Effector CD8-positive, alpha-beta T cell (primary cell): ENCODE results near the gene CLASP1.
"Not testable (repeated sequence)": the region's sequence is repeated elsewhere in the genome, so short reads cannot be mapped to it uniquely, and the experiment has no call there.

ENCODE experiments used
- DNase-seq: peaks from one replicate; lab custom pipeline; 2025; lab: John Stamatoyannopoulos, UW

CLASP1 gene

DNA sequence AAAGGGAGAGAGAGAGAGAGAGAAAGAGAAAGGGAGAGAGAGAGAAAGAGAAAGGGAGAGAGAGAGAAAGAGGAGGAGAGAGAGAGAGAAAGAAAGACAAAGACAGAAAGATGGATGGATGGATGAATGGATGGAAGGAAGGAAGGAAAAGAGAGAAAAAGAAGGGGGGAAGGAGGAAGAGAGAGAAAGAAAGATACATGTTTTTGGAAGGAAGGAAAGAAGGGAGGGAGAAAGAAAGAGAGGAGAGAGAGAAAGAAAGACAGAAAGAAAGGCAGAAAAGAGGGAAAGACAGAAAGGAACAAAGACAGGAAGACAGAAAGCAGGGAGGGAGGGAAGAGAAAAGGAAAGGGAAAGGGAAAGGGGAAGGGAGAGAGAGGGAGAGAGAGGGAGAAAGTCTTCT lies 67.0 kb downstream of the CLASP1 start:
- DNase-seq: no peak

- no peak for DNase-seq
These were observed 70.0 kb downstream of the CLASP1 start for GRCh38 chr2:121579309-121579708.

DNA sequence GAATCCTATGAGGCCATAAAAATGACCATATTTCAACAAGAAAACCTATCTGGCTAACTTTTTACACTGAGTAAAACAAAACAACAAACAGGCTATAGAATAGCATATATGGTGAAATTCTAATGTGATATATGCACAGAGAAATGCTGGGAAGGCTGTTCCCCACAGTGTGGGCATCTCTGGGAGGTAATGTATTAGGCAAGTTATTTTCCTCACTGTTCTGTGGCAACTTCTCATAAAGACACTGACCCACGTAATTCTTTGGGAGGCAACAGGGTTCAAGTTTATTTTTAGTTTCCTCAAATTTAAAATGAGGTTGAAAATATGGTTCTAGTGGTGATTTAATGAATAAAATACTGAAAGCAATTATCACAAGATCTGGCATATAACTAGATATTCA lies 71.9 kb downstream of the CLASP1 start:
- DNase-seq: no peak

- no peak for DNase-seq
These were observed 73.0 kb downstream of the CLASP1 start for GRCh38 chr2:121576263-121576662.

DNA sequence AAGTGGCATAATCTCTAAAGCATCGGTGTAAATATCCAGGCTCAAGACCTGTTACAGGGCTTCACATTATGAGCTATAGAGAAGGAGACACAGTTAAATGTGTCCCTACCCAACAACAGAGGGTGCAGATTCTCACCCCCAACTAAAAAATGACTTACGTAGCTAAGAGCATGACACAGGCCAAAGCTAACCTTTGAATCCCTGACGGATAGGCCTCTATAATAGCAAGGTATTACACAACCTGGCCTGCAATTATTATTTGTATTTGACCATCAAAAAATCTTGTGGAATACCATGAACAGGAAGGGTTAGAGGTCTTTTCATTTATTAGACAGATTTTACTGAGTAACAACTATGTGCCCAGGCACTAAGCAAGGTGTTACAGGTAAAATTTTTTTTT lies 73.5 kb downstream of the CLASP1 start:
- no peak for DNase-seq

GRCh38 chr2:121570667-121571055 lies 78.6 kb downstream of the CLASP1 start:
- no peak for DNase-seq

DNA sequence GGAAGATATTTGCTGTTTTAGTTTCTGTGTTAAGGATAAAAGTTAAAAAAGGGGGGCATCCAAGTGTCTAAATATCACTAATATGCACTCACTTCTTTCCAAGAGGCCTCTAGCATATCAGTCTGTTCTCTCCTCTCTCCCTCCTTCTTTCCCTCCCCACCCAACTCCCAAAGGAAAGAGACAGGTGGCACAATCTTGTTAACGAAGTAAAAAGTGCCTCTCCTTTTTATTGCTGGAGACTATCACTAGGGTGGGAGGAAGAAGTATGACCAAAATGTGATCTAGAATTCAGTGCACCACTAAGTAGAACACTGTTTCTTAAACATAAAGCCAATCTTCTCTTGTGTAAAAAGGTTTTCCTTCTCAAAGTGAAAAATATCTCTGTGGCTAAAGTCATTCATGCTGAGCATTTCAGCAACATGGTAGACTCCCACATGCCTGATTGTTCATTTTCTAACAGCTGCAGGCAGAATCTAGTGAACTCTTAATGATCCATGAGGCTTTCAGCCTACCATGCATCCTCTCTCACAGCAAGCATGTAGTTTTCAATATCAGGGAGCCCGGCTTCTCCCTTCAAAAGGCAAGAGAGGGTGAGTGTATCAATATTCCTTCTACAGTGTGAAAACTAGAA lies 79.1 kb downstream of the CLASP1 start:
- DNase-seq: no peak

DNA sequence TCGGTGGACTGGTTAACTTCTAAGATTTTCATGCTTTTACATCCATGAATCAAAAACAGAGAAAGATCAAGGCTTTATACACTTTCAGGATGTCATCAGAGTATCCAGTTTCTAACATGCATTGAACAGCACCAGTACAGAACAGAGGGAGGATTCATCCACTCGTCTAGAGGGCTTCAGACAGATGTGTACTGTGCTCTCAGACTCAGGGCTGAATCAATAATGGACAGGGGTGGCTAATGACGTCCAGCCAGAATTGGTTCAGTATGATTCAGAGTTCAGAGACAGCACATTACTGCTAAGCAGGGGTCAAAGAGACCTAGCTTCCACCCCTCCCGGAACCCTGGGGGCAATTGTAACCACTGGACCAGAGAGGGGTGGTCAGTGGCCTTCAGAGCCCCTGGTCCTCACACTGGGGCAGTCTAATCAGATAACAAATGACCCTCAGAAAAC lies 81.3 kb downstream of the CLASP1 start:
- no peak for DNase-seq

DNA sequence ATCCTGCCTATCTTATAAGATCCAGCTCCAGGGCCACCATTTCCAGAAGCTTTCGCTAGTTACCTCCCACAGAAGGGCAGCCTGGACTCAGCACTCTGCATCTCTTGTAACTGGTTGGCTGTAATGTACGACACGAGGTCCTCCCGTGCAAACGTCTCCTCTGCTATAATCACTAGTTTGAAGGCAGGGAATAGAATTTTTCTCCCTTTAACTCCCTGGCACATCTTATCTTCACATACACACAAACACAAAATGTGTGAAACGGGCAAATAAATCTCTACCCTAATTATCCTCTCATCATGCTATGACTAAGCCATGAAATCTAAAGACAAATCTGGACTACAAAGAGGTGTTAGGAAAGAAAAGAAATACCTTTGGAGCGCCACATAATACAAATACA lies 81.8 kb downstream of the CLASP1 start:
- DNase-seq: no peak

GRCh38 chr2:121565389-121566250 lies 83.6 kb downstream of the CLASP1 start:
- DNase-seq: no peak

DNA sequence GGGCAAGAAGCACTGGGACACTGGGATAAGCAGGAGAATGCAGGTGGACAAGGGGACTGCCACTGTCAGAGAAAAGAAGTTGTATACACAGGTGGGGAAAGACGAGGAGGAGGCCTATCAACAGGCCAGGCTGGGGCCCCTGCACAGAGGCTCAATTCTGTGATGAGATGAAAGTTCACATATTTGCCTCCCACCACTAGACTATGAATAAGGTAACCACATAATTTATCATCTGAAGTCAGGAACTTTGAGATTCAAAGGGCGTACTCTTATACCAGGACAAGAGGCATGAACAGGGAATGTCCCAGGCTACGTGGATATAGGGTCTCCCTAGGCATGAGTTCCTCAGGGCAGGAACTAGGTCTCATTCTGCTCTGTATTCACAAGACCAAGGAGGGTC lies 84.4 kb downstream of the CLASP1 start:
- no peak for DNase-seq

GRCh38 chr2:121563754-121564153 lies 85.5 kb downstream of the CLASP1 start:
- not testable (repeated sequence) for DNase-seq

GRCh38 chr2:121562269-121563176 lies 86.7 kb downstream of the CLASP1 start:
- DNase-seq: no peak

GRCh38 chr2:121561617-121562268 lies 87.5 kb downstream of the CLASP1 start:
- DNase-seq: no peak

DNA sequence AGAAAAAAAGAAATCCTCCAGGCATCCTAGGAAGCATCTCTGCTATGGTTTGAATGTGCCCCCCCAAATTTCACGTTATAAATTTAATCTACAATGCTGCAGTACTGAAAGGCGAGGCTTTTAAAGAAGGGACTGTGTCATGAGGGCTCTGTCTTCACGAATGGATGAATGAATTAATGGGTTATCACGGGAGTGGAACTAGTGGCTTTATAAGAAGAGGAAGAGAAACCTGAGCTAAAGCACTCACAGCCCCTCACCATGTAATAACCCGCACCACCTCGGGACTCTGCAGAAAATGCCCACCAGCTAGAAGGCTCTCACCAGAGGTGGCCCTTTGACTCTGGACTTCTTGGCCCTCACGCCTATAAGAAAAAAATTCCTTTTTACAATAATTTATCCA lies 90.9 kb downstream of the CLASP1 start:
- no peak for DNase-seq

- DNase-seq: no peak
These were observed 94.3 kb downstream of the CLASP1 start for GRCh38 chr2:121555008-121555407.

DNA sequence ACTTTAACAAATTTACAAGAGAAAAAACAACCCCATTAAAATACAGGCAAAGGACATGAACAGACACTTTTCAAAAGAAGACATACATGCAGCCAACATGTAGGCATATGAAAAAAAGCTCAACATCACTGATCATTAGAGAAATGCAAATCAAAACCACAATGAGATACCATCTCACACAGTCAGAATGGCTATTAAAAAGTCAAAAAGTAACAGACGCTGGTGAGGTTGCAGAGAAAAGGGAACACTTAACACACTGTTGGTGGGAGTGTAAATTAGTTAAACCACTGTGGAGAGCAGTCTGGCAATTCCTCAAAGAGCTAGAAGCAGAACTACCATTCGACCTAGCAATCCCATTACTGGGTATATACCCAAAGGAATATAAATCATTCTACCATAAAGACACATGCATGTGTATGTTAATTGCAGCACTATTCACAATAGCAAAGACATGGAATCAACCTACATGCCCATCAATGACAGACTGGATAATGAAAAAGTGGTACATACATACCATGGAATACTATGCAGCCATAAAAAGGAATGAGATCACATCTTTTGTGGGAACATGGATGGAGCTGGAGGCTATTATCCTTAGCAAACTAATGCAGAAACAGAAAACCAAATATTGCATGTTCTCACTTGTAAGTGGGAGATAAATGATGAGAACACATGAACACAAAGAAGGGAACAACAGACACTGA lies 96.6 kb downstream of the CLASP1 start:
- DNase-seq: not testable (repeated sequence)

- no peak for DNase-seq
These were observed 98.6 kb downstream of the CLASP1 start for GRCh38 chr2:121550669-121551068.

DNA sequence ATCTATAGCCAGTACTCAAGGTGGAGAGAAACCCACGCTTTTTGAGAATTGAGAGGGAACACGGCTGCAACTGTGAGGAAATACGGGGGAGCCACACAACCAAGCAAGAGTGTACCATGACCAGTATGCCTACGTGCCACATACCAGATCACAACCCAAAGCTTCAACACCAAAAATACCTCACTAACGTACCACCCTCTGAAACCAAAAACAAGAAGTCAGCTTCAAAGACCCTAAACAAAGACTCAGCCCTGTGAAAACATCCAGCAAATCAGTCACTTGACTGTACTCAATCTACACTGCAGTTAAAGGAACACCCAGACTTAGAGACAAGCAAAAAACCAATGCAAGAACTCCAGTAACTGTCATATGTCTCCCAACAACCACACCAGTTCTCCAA lies 101.6 kb downstream of the CLASP1 start:
- no peak for DNase-seq

GRCh38 chr2:121545913-121546312 lies 103.3 kb downstream of the CLASP1 start:
- no peak for DNase-seq

DNA sequence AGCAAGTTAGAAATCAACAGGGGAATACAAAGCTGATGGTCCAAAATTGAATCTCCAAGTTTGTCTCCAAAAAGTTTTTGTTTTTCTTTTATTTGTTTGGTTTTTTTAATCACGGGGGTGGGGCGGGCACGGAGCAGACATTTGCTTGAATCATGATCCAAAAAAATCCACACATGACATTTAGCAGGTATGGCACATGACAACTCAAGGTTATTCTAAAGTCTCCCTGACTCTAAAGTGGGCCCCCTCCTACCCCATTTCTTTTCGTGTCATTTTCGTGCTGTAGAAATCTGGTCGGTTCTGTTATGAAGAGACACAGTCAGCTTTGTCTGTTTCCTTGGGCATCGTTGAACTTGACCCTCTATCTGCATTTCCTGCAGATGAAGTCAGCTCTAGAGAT lies 104.0 kb downstream of the CLASP1 start:
- DNase-seq: no peak
